H1 (cell line): ENCODE results near the gene SUMF2. TPM values are rescaled to one million over a fixed set of nuclear protein-coding genes. Genes with fewer than 3 reads are reported as not detected.

ENCODE experiments used
- ATF2 ChIP-seq: IDR thresholded peaks from 2 replicates; pipeline ENCODE4 v1.6.1; 2012; ENCODE audit warnings: low read length, inconsistent platforms
- CBX5 ChIP-seq: fragments of 300-800, 300-1000 bp; sonication (generic); IDR thresholded peaks from 2 replicates; pipeline ENCODE4 v1.7.1; 2016; ENCODE audit warnings: antibody characterized with exemption, low read length, low read depth
- KDM1A ChIP-seq: fragments of 200-600, 300-600 bp; sonication (generic); IDR thresholded peaks from 2 replicates; pipeline ENCODE4 v1.7.1; 2016; ENCODE audit warnings: mild to moderate bottlenecking, low read length, borderline replicate concordance
- POU5F1 ChIP-seq: IDR thresholded peaks from 2 replicates; pipeline ENCODE4 v1.6.1; 2011; ENCODE audit warnings: low read depth, mild to moderate bottlenecking, low read length, moderate library complexity
- RNF2 ChIP-seq: fragments of 200-900, 300-1000 bp; sonication (generic); IDR thresholded peaks from 2 replicates; pipeline ENCODE4 v1.7.1; 2016; ENCODE audit warnings: borderline replicate concordance, low read depth, mild to moderate bottlenecking, antibody characterized with exemption, low read length; ENCODE audit not compliant: poor library complexity, severe bottlenecking; ENCODE audit errors: missing control alignments
- polyA plus RNA-seq, 7 experiments: library from polyadenylated mRNA; depleted of rRNA in 3 of 7; stranded (reverse) in 5 of 7; unstranded in 2 of 7; fragments of >200 nt in 5 of 7; fragments of 200-250 nt in 2 of 7; gene quantifications; 1 replicate in 5 of 7; 2 replicates in 1 of 7; 4 replicates in 1 of 7; pipeline versions ENCODE4 v1.2.1 to v1.2.3, GENCODE V29; 2011 to 2013; ENCODE audit warnings: missing spikeins in 2 of 7, mixed read lengths in 2 of 7
- total RNA-seq: library from RNA; stranded (reverse); fragmentation: NEBNext Ultra II Directional; extraction: Animal tissue kit (Norgen Biotek cat#: 25700); gene quantifications from 2 replicates; pipeline ENCODE4 v1.2.1, GENCODE V29; 2021
- TF ChIP-seq, protein P1 (sequence below), 3 experiments: IDR thresholded peaks; 1 replicate in 2 of 3; 2 replicates in 1 of 3; pipeline versions ENCODE4 v1.5.1 to v1.6.1; 2011; ENCODE audit warnings: low read length in 3 of 3, mild to moderate bottlenecking in 3 of 3, inconsistent platforms in 2 of 3, low read depth in 1 of 3, moderate library complexity in 1 of 3; ENCODE audit not compliant: insufficient read depth in 1 of 3; ENCODE audit errors: control extremely low read depth in 1 of 3

The SUMF2 gene
- total and polyA plus RNA-seq, 2 of the 8 experiments (the other 6 are each of a cell fraction or from before 2014, with no cell fraction given): 39.8 to 59.2 TPM

DNA sequence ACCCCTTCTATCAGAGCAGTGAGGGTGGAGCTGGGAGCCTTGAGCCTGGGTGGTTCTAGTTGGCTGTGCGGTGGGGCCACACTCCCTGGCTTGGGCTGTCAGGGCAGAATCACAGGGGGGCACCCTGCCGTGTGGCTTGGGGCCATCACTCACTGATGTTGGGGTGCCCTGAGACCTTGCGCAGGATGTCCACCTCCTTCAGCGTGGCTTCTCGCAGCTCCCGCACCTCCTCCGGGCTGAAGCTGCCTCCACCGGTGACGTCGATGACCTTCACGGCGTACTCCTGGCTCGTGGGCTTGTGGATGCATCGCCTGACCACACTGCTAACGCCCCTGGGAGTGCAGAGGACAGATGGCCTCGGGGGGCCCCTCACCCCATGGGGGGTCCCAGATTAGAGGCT, 23.4 kb downstream of the SUMF2 start (continued):
- TF ChIP-seq, protein P1, sequence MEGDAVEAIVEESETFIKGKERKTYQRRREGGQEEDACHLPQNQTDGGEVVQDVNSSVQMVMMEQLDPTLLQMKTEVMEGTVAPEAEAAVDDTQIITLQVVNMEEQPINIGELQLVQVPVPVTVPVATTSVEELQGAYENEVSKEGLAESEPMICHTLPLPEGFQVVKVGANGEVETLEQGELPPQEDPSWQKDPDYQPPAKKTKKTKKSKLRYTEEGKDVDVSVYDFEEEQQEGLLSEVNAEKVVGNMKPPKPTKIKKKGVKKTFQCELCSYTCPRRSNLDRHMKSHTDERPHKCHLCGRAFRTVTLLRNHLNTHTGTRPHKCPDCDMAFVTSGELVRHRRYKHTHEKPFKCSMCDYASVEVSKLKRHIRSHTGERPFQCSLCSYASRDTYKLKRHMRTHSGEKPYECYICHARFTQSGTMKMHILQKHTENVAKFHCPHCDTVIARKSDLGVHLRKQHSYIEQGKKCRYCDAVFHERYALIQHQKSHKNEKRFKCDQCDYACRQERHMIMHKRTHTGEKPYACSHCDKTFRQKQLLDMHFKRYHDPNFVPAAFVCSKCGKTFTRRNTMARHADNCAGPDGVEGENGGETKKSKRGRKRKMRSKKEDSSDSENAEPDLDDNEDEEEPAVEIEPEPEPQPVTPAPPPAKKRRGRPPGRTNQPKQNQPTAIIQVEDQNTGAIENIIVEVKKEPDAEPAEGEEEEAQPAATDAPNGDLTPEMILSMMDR (IDR thresholded peaks at IDR 0.05; ENCODE audit: control extremely low read depth in 1 of 3, insufficient read depth in 1 of 3, low read depth in 1 of 3, low read length in 3 of 3): no peak
- TF ChIP-seq CBX5 (no peak), RNF2 (no peak), KDM1A (no peak), ATF2 (no peak), POU5F1 (no peak)
